ENCODE measurements around the gene CITED1.

Gene CITED1

GRCh38 chrX:72309297-72310071 is 3.8 kb upstream of the CITED1 start:
- no peak for DNase-seq (ENCODE audit: low read depth in 1 of 2, low spot score in 1 of 2)

DNA sequence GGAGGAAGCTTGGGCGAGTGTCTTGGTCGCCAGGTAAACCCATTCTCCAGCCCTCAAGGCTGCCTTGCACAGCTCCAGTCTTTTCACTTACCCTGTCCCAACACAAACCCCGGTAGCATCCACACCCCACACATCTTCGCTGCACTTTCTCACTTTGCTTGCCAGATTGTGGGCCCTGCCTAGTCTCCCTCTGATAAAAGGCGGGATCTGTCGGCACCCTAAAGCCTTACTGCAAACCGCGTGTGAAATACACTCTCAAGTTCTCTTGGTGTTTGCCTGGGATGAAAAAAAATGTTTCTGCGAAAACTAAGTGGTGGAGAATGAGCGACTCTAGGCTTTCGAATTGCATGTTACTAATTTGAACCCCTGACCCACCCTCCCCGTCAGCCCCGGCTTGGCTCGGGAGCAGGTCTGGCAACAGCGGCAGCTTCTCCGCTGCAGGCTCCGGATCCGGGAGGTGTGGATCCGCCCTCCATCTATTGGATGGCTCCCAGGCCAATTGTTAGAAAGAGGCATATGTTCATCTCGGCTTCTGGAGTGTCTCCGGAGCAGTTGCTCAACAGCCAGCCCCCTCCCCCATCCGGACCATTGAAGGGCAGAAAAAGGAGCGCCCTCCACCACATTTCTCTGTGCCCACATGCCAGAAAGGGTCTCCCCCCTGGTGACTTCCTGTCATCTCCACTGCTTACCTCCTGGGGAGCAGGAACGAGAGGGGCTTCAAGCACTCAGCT is 3.0 kb upstream of the CITED1 start:
- peak in 1 of 2 donors; percentile 22 for DNase-seq (ENCODE audit: low read depth in 1 of 2, low spot score in 1 of 2)

DNA sequence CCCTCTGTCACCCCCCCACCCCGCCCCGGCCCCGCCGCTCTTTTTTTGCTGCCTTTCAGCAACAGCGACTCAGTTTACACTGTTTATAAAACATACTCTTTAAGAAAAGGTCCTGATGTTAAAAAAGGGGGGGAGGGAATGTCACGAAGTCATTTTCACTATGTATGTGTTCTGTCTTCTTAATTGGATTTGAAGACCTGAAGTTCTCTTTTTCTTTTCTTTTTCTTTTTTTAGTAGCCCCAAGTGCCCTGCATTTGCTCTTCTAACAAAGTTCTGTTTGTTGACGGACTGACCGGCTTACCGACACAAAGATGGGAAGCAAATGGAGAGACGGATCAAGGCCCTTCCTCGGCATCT is 2.5 kb upstream of the CITED1 start:
- DNase-seq (ENCODE audit: low read depth in 1 of 2, low spot score in 1 of 2): no peak

DNA sequence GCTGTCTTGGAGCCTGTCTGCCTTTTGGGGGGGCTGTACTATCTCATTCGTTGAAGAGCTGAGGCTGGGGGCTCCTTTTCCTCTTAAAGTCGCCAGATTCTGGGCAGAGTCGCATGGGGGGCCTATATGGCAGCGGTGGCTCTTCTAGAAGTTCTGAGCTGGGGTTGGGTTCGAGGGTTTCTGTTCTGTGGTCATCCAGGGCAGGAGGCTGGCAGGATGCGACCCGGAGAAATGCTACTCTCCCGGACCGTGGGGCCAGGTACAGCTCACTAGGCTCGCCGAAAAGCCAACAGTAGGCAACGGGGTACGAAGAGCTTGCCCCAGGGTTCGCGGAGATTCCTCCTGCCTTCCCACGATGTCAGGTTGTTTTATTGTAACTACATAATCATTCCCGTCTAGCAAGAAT is 1.9 kb upstream of the CITED1 start:
- DNase-seq (ENCODE audit: low read depth in 1 of 2, low spot score in 1 of 2): no peak

- no peak for DNase-seq (ENCODE audit: low read depth in 1 of 2, low spot score in 1 of 2)
These were observed 1.3 kb upstream of the CITED1 start for GRCh38 chrX:72306851-72307645.

DNA sequence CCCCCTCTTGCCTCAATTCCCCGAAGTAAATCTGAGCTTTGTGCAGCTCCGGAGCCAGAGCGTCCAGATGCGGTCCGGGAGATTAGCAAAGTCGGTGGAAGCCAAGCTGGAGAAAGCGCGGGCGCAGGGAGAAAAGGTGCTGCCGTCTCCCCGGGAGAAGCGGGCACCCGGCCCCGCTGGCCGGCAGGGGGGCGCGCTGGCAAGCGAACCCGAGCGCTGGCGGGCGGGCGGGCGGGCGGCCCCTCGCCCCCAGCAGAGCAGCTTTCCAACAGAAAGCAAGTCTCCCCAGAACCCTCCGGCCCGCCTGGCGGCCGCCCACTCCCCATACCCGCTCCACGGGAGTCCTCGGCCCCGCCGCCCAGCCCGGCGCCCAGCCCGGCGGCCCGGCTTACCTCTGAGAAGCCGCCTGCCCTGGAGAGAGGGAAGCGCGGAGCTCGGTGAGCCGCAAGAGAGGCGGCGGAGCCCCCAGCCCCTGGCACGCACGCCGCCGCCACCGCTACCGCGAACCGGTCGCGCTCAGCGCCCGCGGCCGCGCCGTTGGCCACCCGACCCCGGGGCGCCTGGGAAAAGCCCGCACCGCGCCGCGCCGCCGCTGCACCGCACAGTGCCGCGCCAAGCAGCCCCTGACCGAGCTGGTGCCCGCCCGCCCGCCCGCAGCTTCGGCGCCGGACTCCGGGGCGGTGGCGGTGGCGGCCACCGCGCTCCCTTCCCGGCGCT is 529 bp upstream of the CITED1 start:
- DNase-seq (ENCODE audit: low read depth in 1 of 2, low spot score in 1 of 2): no peak

- DNase-seq (ENCODE audit: low read depth in 1 of 2, low spot score in 1 of 2): no peak
These were observed 837 bp downstream of the CITED1 start for GRCh38 chrX:72304877-72305276.

DNA sequence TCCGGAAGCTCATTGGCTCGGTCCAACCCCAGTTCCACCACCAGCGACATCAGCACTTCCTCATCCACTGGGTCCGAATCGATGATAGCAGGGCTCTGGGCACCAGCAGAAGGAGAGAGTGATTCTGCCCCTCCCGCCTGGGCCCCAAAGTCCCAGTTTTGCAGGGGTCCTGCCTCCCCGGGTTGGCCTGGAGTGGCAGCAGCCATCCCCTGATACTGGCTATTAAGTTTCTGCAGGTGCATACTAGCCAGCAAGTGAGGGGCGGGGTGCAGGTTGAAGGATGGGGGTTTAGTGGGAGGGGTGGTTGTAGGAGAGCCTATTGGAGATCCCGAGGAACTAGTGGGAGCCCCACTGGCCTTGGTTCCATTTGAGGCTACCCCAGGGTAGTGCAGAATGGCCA is 3.9 kb downstream of the CITED1 start:
- no peak for DNase-seq (ENCODE audit: low read depth in 1 of 2, low spot score in 1 of 2)

GRCh38 chrX:72299891-72300630 is 5.7 kb downstream of the CITED1 start:
- DNase-seq (ENCODE audit: low read depth in 1 of 2, low spot score in 1 of 2): no peak

GRCh38 chrX:72297953-72298730 is 7.6 kb downstream of the CITED1 start:
- DNase-seq (ENCODE audit: low read depth in 1 of 2, low spot score in 1 of 2): no peak

- DNase-seq (ENCODE audit: low read depth in 1 of 2, low spot score in 1 of 2): no peak
These were observed 8.7 kb downstream of the CITED1 start for GRCh38 chrX:72296991-72297390.

GRCh38 chrX:72295745-72296144 is 10.0 kb downstream of the CITED1 start:
- no peak for DNase-seq (ENCODE audit: low read depth in 1 of 2, low spot score in 1 of 2)

DNA sequence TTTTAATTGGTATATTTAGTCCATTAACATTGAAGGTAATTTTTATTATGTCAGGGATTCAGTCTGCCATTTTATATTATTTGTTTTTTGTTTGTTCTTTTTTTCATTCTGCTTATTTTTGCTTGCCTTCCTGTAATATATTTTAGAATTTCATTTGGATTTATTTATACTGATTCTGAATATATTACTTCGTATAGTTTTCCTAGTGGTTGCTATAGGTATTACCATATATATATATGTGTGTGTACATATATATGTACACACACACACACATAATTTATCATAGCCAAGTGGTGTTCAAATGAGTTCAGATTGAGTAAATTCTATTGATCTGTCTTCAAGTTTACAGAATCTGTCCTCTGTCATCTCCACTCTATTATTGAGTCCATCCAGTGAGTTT is 11.2 kb downstream of the CITED1 start:
- DNase-seq (ENCODE audit: low read depth in 1 of 2, low spot score in 1 of 2): no peak

GRCh38 chrX:72282302-72282701 is 23.4 kb downstream of the CITED1 start:
- no peak for DNase-seq (ENCODE audit: low read depth in 1 of 2, low spot score in 1 of 2)

GRCh38 chrX:72280321-72280845 is 25.3 kb downstream of the CITED1 start:
- no peak for DNase-seq (ENCODE audit: low read depth in 1 of 2, low spot score in 1 of 2)

DNA sequence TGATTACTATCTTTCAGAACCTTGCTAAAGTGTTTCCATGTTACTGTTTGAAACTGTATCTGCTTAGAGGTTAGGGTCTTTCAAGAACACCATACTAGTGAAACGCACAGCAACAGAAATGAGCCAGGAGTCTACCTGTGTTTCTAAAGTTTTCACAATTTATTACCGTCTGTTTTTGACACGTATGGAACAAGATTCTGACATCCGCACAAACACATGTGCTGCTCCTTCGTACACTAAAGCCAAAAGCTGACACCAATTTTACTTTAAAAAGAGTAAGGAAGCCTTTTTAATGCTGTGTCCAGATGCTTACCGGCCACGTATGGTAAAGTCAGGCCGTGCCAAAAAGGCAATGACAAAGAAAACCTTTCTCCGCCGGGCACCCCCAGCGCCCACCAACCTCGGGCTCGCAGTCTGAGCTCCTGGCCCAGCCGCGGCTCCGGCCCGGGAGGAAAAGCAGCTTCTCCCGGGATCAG is 29.2 kb downstream of the CITED1 start:
- no peak for DNase-seq (ENCODE audit: low read depth in 1 of 2, low spot score in 1 of 2)

GRCh38 chrX:72274526-72274925 is 31.2 kb downstream of the CITED1 start:
- no peak for DNase-seq (ENCODE audit: low read depth in 1 of 2, low spot score in 1 of 2)

DNA sequence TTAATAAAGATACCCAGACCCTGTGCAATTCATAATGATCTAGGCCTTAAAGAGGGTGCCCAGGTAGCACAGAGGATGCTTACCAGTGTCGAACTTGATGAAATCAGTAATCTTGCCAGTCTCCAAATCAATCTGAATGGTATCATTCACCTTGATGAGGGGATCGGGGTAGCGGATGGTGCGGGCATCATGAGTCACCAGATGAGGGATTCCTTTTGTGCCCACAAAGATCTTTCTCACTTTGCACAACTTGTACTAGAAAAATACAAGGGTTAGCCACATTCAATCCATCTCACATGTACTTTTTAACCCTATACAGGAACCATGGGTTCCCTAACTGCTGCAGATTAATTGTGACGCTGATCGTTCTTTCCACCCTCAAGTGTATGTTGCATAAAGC is 32.0 kb downstream of the CITED1 start:
- no peak for DNase-seq (ENCODE audit: low read depth in 1 of 2, low spot score in 1 of 2)

DNA sequence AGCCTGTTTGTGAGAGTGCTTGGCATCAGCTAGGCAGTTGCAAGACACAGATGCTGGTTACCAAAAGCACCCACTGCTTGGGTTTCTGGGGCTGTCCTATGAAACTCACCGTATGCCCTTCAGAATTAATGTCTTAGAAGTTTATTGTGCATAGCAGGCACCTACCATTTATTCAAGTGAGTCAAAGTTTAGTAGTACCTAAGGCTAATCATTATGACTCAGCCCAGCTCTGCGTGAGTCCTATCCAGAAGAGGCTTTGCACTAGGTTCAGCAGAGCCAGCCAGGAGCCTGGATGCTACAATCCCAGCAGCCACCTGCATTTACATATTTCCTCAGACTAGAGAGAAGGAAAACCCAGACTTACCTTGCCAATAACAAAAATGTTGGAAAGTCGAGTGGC is 32.8 kb downstream of the CITED1 start:
- no peak for DNase-seq (ENCODE audit: low read depth in 1 of 2, low spot score in 1 of 2)

Data from stimulated activated CD4-positive, alpha-beta T cell treated with anti-CD3 and anti-CD28 coated beads, Interleukin-15, amount 100 ng/mL, for 1 hour (primary cell).